Dedifferentiated amniotic fluid mesenchymal stem cell (primary cell): ENCODE measurements around the gene OSBPL6.
"Not testable (repeated sequence)": the region's sequence is repeated elsewhere in the genome, so short reads cannot be mapped to it uniquely, and the experiment has no call there.

Experiments
- DNase-seq: peaks from one replicate; pipeline ENCODE4 v3.0.0-alpha.2; 2016; ENCODE audit errors: extremely low spot score

Gene OSBPL6

DNA sequence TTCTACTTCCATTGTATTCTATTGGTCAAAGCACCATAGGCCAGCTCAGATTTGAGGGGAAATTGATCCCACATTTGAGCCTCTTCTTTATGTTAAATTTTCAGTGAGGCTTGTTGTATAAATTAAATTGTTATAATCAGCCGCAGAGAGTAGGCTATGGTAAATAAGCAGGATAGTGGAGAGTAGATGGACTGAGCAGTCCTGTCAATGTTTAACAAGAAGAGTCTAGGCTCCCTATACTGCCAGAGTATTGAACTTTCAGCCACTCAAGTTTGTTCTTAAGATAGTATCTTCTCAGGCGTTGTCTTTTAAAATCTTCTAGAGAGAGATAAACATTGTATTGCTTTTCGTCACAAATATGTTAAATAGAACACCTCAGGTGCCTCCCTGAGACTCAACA is 155.7 kb downstream of the OSBPL6 start:
- DNase-seq, result no peak

DNA sequence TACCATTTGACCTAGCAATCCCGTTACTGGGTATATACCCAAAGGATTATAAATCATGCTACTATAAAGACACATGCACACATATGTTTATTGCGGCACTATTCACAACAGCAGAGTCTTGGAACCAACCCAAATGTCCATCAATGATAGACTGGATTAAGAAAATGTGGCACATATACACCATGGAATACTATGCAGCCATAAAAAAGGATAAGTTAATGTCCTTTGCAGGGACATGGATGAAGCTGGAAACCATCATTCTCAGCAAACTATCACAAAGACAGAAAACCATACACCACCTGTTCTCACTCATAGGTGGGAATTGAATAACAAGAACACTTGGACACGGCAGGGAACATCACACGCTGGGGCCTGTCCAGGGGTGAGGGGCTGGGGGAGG is 163.4 kb downstream of the OSBPL6 start:
- DNase-seq, result not testable (repeated sequence)

DNA sequence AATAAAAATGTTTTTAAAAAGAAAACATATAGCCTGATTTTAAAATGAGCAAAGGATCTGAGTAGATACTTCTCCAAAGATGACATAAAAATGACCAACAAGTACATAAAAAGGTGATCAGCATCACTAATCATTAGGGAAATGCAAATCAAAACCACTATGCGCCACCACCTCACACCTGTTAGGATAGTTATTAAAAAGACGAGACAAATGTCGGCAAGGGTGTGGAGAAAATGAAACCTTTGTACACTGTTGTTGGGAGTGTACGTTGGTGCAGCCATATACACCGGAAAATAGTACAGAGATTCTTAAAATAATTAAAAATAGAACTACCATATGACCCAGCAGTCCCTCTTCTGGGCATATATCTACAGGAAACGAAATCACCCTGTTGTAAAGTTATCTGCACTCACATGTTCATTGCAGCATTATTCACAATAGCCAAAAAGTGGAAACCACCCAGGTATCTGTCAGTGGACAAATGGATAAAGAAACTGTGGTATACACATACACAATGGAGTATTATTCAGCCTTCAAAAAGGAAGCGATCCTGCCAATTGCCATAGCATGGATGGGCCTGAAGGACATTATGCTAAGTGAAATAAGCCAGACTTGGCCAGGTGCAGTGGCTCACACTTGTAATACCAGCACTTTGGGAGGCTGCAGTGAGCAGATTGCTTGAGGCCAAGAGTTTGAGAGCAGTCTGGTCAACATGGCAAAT is 165.0 kb downstream of the OSBPL6 start:
- DNase-seq, result no peak

GRCh38 chr2:178361588-178361987 is 167.3 kb downstream of the OSBPL6 start:
- DNase-seq, result no peak

GRCh38 chr2:178363252-178363651 is 168.9 kb downstream of the OSBPL6 start:
- no peak for DNase-seq

DNA sequence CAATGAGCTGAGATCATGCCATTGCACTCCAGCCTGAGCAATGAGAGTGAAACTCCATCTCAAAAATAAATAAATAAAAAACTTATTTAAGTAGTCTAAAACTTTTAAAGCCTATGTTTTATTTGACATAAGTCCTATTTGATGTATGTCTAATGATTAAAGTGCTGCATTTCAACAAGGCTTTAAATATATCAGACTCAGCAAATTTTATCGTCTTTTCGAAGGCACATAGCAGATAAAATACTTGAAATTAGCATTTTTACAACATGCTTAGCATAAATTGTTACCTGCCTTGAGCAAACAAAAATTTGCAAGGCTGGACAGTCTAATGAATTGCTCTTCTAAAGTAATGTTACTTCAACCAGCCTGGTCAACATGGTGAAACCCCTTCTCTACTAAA is 170.8 kb downstream of the OSBPL6 start:
- no peak for DNase-seq

GRCh38 chr2:178366412-178366811 is 172.1 kb downstream of the OSBPL6 start:
- DNase-seq, result no peak

GRCh38 chr2:178367344-178367743 is 173.0 kb downstream of the OSBPL6 start:
- no peak for DNase-seq

DNA sequence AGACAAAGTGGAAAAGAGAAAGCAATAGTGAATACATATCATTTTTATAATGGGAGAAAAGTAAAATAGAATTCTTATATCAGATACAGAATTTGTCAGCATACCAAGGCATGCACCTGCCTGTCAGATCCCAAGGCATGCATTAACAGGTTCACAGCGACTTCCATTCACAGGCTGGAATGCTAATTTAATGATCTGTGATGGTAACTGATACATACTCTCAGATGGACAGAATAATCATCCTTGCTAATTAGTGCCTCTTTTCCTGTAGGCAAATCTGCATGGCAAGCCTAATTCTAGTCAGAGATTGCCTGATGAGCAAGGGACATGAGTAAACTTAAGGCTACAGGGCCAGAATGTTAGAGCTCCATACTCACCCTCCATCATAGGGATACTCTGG is 180.6 kb downstream of the OSBPL6 start:
- DNase-seq, result no peak

GRCh38 chr2:178377046-178377445 is 182.7 kb downstream of the OSBPL6 start:
- no peak for DNase-seq

- no peak for DNase-seq
These were observed 185.1 kb downstream of the OSBPL6 start for GRCh38 chr2:178379162-178380004.

GRCh38 chr2:178380763-178381162 is 186.5 kb downstream of the OSBPL6 start:
- DNase-seq, result no peak

GRCh38 chr2:178383718-178384117 is 189.4 kb downstream of the OSBPL6 start:
- no peak for DNase-seq

DNA sequence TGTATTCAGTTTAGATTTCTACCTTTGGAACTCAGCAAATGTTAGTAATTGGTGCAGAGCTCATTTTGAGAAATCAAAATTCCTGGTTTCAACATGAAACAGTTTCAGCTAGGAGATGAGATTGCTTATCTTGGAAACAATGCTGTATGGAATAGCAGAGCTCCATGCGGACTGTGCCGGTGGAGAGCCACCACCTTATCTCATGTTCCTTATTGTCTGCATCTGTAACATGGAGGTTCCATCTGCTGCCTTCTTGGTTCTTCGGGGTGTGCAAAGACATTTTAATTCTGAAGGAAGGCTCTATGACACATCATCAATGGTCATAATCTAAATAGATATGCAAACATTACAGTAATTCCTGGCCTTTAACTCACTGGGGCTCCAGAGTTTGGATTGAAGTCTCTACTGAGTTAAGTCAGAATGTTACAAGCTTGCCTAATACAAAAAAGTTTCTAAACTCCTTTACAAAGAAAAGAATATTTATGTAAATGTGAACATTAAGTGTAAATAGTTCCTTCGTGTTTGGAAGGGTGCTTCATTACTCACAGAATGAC is 191.4 kb downstream of the OSBPL6 start:
- DNase-seq, result no peak

GRCh38 chr2:178386986-178387597 is 192.8 kb downstream of the OSBPL6 start:
- no peak for DNase-seq

GRCh38 chr2:178388287-178388686 is 194.0 kb downstream of the OSBPL6 start:
- DNase-seq, result no peak

GRCh38 chr2:178391701-178392100 is 197.4 kb downstream of the OSBPL6 start:
- DNase-seq, result no peak

DNA sequence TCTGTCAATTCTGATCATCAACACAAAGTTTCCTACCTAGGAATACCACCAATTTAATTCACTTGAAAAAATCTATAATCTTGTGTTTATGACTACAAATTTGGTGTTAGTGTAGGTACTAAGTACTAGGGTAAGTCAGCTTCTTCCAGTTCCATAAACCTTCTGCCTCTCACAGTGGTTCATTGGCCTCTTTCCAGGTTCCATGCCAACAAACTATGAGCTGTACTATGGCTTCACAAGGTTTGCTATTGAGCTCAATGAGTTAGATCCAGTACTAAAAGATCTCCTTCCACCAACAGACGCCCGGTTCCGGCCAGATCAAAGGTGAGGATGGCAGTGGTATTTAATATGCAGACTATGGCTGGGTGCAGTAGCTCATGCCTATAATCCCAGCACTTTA is 197.9 kb downstream of the OSBPL6 start:
- DNase-seq, result no peak

GRCh38 chr2:178394859-178395258 is 200.5 kb downstream of the OSBPL6 start:
- DNase-seq, result no peak

GRCh38 chr2:178395295-178395694 is 201.0 kb downstream of the OSBPL6 start:
- DNase-seq, result no peak

DNA sequence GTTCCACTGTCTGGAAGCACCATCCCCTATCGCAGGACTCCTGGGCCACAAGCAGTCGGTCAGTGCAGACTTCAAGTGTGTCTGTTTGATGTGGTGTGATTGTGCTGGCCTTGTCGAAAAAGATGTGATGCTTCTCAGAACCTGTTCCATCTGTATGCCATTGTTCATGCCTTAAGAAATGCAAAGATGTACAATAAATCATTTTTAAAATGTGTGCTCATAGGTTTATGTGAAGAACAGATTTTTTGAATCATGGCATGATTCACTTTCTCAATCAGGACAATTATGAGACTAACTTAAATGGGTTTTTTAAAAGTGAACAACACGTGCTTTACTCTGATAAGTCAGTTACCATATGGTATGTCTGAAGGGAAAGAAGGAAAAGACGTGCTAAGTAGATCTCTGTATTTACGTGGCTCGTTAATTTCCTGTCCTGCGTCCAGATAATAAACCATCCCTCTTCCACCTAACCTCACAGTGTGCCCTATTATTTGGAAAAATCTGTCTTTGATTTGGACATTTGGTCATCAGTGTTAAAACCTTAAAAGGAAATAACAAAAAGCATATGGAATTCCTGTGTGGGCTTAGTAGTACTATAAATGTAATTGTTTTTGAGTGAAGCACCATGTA is 201.7 kb downstream of the OSBPL6 start:
- no peak for DNase-seq

GRCh38 chr2:178397002-178397605 is 202.8 kb downstream of the OSBPL6 start:
- peak; percentile 64 for DNase-seq
